ENCODE results near the gene CALN1. TPM values are rescaled to one million over a fixed set of nuclear protein-coding genes. Genes with fewer than 3 reads are reported as not detected.

CALN1 gene
- total RNA-seq, 1 experiment from 2014 or later, result not detected

- CTCF ChIA-PET, result no interaction called here
- no peak overlapping the region for H3K27ac Mint-ChIP-seq (ENCODE audit: unreplicated experiment)
Measured at GRCh38 chr7:71995111-71995510, 417.0 kb downstream of the CALN1 start.

GRCh38 chr7:71991586-71991985 lies 420.6 kb downstream of the CALN1 start:
- no peaks in the 10 kb centered on the region for H3K9me3 Mint-ChIP-seq (ENCODE audit: unreplicated experiment)
- H3K27ac Mint-ChIP-seq (ENCODE audit: unreplicated experiment), result no peak overlapping the region
- no peaks in the 10 kb centered on the region for H3K36me3 Mint-ChIP-seq (ENCODE audit: insufficient read depth, unreplicated experiment)
- H3K4me3 Mint-ChIP-seq (ENCODE audit: unreplicated experiment), result no peak overlapping the region
- intact Hi-C loops (cut with micrococcal nuclease; ENCODE audit: unreplicated experiment), result no loop called here
- no peak for DNase-seq
- Histone ChIP-seq H3K4me3 (ENCODE audit: low read depth, low read length) (no peak overlapping the region), H3K4me1 (no peaks in the 10 kb centered on the region), H3K9me3 (no peaks in the 10 kb centered on the region), H3K36me3 (ENCODE audit: control insufficient read depth, insufficient read depth, low read length) (no peaks in the 10 kb centered on the region), H3K27me3 (replicated peaks; ENCODE audit: control insufficient read depth, insufficient read depth, low read length) (no peaks in the 10 kb centered on the region)
- BruUV-seq (replicated peaks), result no TSS peak
- H3K4me1 Mint-ChIP-seq (ENCODE audit: low read depth, unreplicated experiment), result no peaks in the 10 kb centered on the region
- ChIA-PET POLR2A (no interaction called here), CTCF (no interaction called here)
- no peaks in the 10 kb centered on the region for H3K27me3 Mint-ChIP-seq (ENCODE audit: insufficient read depth, unreplicated experiment)
- TF ChIP-seq CTCF (IDR thresholded peaks at IDR 0.05; ENCODE audit: insufficient read depth in 1 of 2, low read depth in 1 of 2, low read length in 1 of 2, severe bottlenecking in 1 of 2, unreplicated experiment in 1 of 2), result no peak

More at GRCh38 chr7:71995111-71995510, 417.0 kb downstream of the CALN1 start:
- POLR2A ChIA-PET, result no interaction called here
- Mint-ChIP-seq H3K4me3 (ENCODE audit: unreplicated experiment) (no peak overlapping the region), H3K36me3 (ENCODE audit: insufficient read depth, unreplicated experiment) (no peaks in the 10 kb centered on the region), H3K27me3 (ENCODE audit: insufficient read depth, unreplicated experiment) (no peaks in the 10 kb centered on the region), H3K4me1 (ENCODE audit: low read depth, unreplicated experiment) (no peaks in the 10 kb centered on the region), H3K9me3 (ENCODE audit: unreplicated experiment) (no peaks in the 10 kb centered on the region)
- H3K4me3 ChIP-seq (ENCODE audit: low read depth, low read length), result no peak overlapping the region
- no peaks in the 10 kb centered on the region for H3K27me3 ChIP-seq (replicated peaks; ENCODE audit: control insufficient read depth, insufficient read depth, low read length)
- TF ChIP-seq CTCF (IDR thresholded peaks at IDR 0.05; ENCODE audit: insufficient read depth in 1 of 2, low read depth in 1 of 2, low read length in 1 of 2, severe bottlenecking in 1 of 2, unreplicated experiment in 1 of 2), result no peak
- no peaks in the 10 kb centered on the region for H3K9me3 ChIP-seq
- intact Hi-C loops (cut with micrococcal nuclease; ENCODE audit: unreplicated experiment), result no loop called here
- BruUV-seq (replicated peaks), result no TSS peak
- no peaks in the 10 kb centered on the region for H3K36me3 ChIP-seq (ENCODE audit: control insufficient read depth, insufficient read depth, low read length)
- DNase-seq, result no peak
- no peaks in the 10 kb centered on the region for H3K4me1 ChIP-seq

GRCh38 chr7:71990138-71990462 lies 422.0 kb downstream of the CALN1 start:
- Mint-ChIP-seq H3K36me3 (ENCODE audit: insufficient read depth, unreplicated experiment) (no peaks in the 10 kb centered on the region), H3K27me3 (ENCODE audit: insufficient read depth, unreplicated experiment) (no peaks in the 10 kb centered on the region), H3K27ac (ENCODE audit: unreplicated experiment) (no peak overlapping the region), H3K4me1 (ENCODE audit: low read depth, unreplicated experiment) (no peaks in the 10 kb centered on the region), H3K4me3 (ENCODE audit: unreplicated experiment) (no peak overlapping the region), H3K9me3 (ENCODE audit: unreplicated experiment) (no peaks in the 10 kb centered on the region)
- Histone ChIP-seq H3K27me3 (replicated peaks; ENCODE audit: control insufficient read depth, insufficient read depth, low read length) (no peaks in the 10 kb centered on the region), H3K4me3 (ENCODE audit: low read depth, low read length) (no peak overlapping the region), H3K4me1 (no peaks in the 10 kb centered on the region), H3K9me3 (no peaks in the 10 kb centered on the region), H3K36me3 (ENCODE audit: control insufficient read depth, insufficient read depth, low read length) (no peaks in the 10 kb centered on the region)
- intact Hi-C loops (cut with micrococcal nuclease; ENCODE audit: unreplicated experiment), result no loop called here
- no peak for DNase-seq
- no peak for TF ChIP-seq CTCF (IDR thresholded peaks at IDR 0.05; ENCODE audit: insufficient read depth in 1 of 2, low read depth in 1 of 2, low read length in 1 of 2, severe bottlenecking in 1 of 2, unreplicated experiment in 1 of 2)
- ChIA-PET POLR2A (no interaction called here), CTCF (no interaction called here)
- BruUV-seq (replicated peaks), result no TSS peak

Data from Caco-2 (cell line).